Calu3 (cell line): Measurements from ENCODE around the gene GNA14. TPM values are rescaled to one million over a fixed set of nuclear protein-coding genes. Genes with fewer than 3 reads are reported as not detected.
"Not testable (repeated sequence)": the region's sequence is repeated elsewhere in the genome, so short reads cannot be mapped to it uniquely, and the experiment has no call there.

Experiments
- BruUV-seq: library from RNA; stranded (reverse); fragments of 400-500 nt; replicated peaks from 2 replicates; lab custom pipeline; 2021; lab: Mats Ljungman, UMichigan
- CTCF ChIA-PET: fragments of 300-600 bp; sonication (Branson Sonifier 250); formaldehyde crosslinking; loops from one replicate; lab custom pipeline; 2022; ENCODE audit warnings: antibody characterized with exemption; lab: Charles Lee
- DNase-seq: peaks from one replicate; pipeline ENCODE4 v3.0.0; 2022
- H3K27ac Mint-ChIP-seq: one replicate; pipeline ENCODE4 v1.8.0; 2022; ENCODE audit warnings: mixed read lengths; ENCODE audit not compliant: unreplicated experiment
- H3K27me3 Mint-ChIP-seq: one replicate; pipeline ENCODE4 v1.8.0; 2022; ENCODE audit warnings: mixed read lengths; ENCODE audit not compliant: unreplicated experiment
- H3K36me3 Mint-ChIP-seq: one replicate; pipeline ENCODE4 v1.8.0; 2022; ENCODE audit warnings: mild to moderate bottlenecking, moderate library complexity, mixed read lengths; ENCODE audit not compliant: insufficient read depth, unreplicated experiment
- H3K4me1 Mint-ChIP-seq: one replicate; pipeline ENCODE4 v1.8.0; 2022; ENCODE audit warnings: mild to moderate bottlenecking, low read depth, mixed read lengths; ENCODE audit not compliant: unreplicated experiment
- H3K4me3 Mint-ChIP-seq: one replicate; pipeline ENCODE4 v1.8.0; 2022; ENCODE audit warnings: mild to moderate bottlenecking, low read depth, moderate library complexity, mixed read lengths; ENCODE audit not compliant: unreplicated experiment
- H3K9me3 Mint-ChIP-seq: one replicate; pipeline ENCODE4 v1.8.0; 2022; ENCODE audit warnings: low read depth, mixed read lengths; ENCODE audit not compliant: unreplicated experiment
- CTCF ChIP-seq: fragments of 200-600 bp; IDR thresholded peaks from one replicate; pipeline ENCODE4 v1.8.0; 2022; ENCODE audit warnings: antibody characterized with exemption; ENCODE audit not compliant: unreplicated experiment
- intact Hi-C: fragments of 100-400 bp; cut with micrococcal nuclease; formaldehyde crosslinking; loops from one replicate; pipeline ENCODE4 v1.10.0; 2022; ENCODE audit not compliant: unreplicated experiment
- total RNA-seq: library from RNA; stranded (reverse); gene quantifications from 2 replicates; pipeline ENCODE4 v1.2.3, GENCODE V29; 2022

GNA14 gene
- total RNA-seq, 1 experiment from 2014 or later = not detected

- intact Hi-C loops = no loop called here
- no peak for DNase-seq
- CTCF ChIA-PET = no interaction called here
- no TSS peak for BruUV-seq
- Mint-ChIP-seq H3K27me3 (no peaks in the 10 kb centered on the region), H3K36me3 (no peaks in the 10 kb centered on the region), H3K4me1 (no peaks in the 10 kb centered on the region), H3K4me3 (no peak overlapping the region), H3K9me3 (no peaks in the 10 kb centered on the region), H3K27ac (no peak overlapping the region)
- no peak for TF ChIP-seq CTCF
Measured at GRCh38 chr9:77399964-77400363, 248.2 kb downstream of the GNA14 start.

GRCh38 chr9:77398581-77398980 is 249.5 kb downstream of the GNA14 start:
- H3K27me3 Mint-ChIP-seq, DNase-seq, H3K36me3 Mint-ChIP-seq, BruUV-seq, H3K4me1 Mint-ChIP-seq, CTCF ChIA-PET, H3K4me3 Mint-ChIP-seq, H3K27ac Mint-ChIP-seq, intact Hi-C loops, H3K9me3 Mint-ChIP-seq: not testable (repeated sequence)

GRCh38 chr9:77392328-77392727 is 255.8 kb downstream of the GNA14 start:
- no peaks in the 10 kb centered on the region for H3K4me1 Mint-ChIP-seq
- no peak overlapping the region for H3K27ac Mint-ChIP-seq
- no peaks in the 10 kb centered on the region for H3K9me3 Mint-ChIP-seq
- TF ChIP-seq CTCF = no peak
- DNase-seq = no peak
- no peaks in the 10 kb centered on the region for H3K27me3 Mint-ChIP-seq
- intact Hi-C loops = no loop called here
- H3K36me3 Mint-ChIP-seq = no peaks in the 10 kb centered on the region
- no peak overlapping the region for H3K4me3 Mint-ChIP-seq
- CTCF ChIA-PET = no interaction called here
- no TSS peak for BruUV-seq

GRCh38 chr9:77391834-77392233 is 256.3 kb downstream of the GNA14 start:
- no peak for DNase-seq
- no peaks in the 10 kb centered on the region for H3K27me3 Mint-ChIP-seq
- BruUV-seq = no TSS peak
- no peaks in the 10 kb centered on the region for H3K36me3 Mint-ChIP-seq
- H3K4me1 Mint-ChIP-seq = no peaks in the 10 kb centered on the region
- H3K27ac Mint-ChIP-seq = no peak overlapping the region
- no peaks in the 10 kb centered on the region for H3K9me3 Mint-ChIP-seq
- intact Hi-C loops = no loop called here
- no peak overlapping the region for H3K4me3 Mint-ChIP-seq
- no peak for TF ChIP-seq CTCF
- CTCF ChIA-PET = no interaction called here

- Mint-ChIP-seq H3K36me3 (no peaks in the 10 kb centered on the region), H3K4me3 (no peak overlapping the region), H3K4me1 (no peaks in the 10 kb centered on the region), H3K27me3 (no peaks in the 10 kb centered on the region), H3K27ac (no peak overlapping the region), H3K9me3 (no peaks in the 10 kb centered on the region)
- intact Hi-C loops = no loop called here
- CTCF ChIA-PET = no interaction called here
- TF ChIP-seq CTCF = no peak
- DNase-seq = no peak
- BruUV-seq = no TSS peak
Measured at GRCh38 chr9:77386187-77386586, 261.9 kb downstream of the GNA14 start.
